GM12873 (cell line): ENCODE data around the gene PRKACG.

Experiments used
- TF ChIP-seq, protein P1 (sequence below): IDR thresholded peaks from 2 replicates; pipeline ENCODE4 v1.5.1; 2012; ENCODE audit warnings: low read depth, mild to moderate bottlenecking, moderate library complexity, low read length, control low read depth; ENCODE audit not compliant: insufficient read depth; ENCODE audit errors: missing control alignments

The PRKACG gene

GRCh38 chr9:69023650-69024049 is 9.7 kb upstream of the PRKACG start:
- TF ChIP-seq, protein P1, sequence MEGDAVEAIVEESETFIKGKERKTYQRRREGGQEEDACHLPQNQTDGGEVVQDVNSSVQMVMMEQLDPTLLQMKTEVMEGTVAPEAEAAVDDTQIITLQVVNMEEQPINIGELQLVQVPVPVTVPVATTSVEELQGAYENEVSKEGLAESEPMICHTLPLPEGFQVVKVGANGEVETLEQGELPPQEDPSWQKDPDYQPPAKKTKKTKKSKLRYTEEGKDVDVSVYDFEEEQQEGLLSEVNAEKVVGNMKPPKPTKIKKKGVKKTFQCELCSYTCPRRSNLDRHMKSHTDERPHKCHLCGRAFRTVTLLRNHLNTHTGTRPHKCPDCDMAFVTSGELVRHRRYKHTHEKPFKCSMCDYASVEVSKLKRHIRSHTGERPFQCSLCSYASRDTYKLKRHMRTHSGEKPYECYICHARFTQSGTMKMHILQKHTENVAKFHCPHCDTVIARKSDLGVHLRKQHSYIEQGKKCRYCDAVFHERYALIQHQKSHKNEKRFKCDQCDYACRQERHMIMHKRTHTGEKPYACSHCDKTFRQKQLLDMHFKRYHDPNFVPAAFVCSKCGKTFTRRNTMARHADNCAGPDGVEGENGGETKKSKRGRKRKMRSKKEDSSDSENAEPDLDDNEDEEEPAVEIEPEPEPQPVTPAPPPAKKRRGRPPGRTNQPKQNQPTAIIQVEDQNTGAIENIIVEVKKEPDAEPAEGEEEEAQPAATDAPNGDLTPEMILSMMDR, result no peak

- TF ChIP-seq, protein P1, result no peak
These were observed 6.6 kb upstream of the PRKACG start for GRCh38 chr9:69020301-69021145.

DNA sequence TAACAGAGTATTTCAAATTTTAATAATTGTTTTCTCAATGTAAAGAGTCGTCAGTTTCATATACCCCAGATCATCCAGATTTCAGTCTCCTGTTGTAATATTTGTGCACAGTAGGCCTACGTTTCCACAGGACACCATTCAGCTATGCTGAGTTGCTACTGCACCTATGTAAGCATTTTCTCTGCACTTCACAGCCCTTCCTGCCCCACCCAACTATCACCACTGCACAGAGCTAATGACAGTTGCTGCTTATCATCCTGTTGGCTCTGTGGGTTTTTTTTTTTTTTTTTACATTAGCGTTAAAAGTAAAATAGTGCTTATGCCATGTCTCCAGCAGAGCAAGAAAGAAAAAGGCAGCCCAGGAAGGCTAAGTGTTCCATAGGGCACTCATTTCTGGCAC is 5.9 kb upstream of the PRKACG start:
- TF ChIP-seq, protein P1, result no peak

DNA sequence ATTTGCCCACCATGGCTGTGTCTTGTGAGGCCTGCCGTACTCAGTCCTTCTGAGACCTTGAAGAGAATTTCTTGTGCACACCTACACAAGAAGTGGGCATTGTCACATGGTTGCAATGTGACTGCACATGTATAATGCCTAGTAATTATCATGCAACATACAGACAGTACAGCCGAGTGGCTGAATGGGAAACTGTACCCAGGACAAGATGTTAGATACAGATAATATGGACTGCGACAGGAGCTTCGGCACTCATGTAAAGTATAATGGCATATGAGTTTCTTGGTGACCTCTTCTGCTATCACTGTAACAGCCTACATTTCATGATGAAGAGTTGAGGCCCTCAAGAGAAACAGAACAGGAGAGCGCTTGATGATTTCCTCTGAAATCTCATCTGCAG is 4.8 kb upstream of the PRKACG start:
- TF ChIP-seq, protein P1, result peak; percentile 10

DNA sequence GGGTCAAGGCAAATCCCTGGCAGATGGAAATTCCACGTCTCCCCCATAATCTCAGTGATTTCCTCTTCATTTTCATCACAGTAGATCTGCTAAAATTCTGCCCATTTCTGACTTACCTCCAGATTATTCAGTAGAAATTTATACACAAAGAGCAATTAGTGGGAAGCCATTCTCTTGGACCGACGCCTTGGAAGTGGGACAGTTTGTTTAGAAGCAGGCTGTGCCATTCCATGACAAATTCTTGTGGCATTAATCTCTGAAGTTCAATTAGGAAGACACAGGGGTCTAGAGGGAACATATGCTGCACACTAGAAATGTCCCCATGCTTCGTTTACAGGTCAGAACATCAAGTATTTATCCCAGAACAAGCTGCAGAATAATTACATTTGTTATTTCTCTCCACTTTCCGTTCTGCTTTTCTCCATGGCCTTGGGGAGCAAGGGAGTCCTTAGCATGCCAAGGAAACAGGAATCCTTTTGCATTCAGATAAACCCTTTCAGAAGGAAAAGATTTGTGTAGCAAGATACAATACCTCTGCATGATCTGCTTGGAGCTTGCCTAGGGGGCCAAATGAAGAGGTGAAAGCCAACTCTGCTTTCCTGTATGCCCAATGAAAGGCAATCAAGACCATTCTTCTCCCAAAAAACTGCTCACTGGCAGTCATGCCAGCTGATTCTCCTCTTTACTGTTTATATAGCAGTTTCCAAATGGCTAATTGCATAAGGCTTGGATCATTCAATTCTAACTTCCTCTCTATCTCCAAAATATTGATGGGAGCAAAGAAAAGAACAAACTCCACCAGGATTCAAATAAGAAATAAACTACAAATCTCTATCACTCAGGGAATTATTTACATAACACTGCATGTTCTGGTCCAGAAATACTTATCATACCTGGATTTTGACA is 2.5 kb upstream of the PRKACG start:
- TF ChIP-seq, protein P1, result no peak

GRCh38 chr9:69013382-69013727 is 558 bp downstream of the PRKACG start:
- TF ChIP-seq, protein P1, result no peak

DNA sequence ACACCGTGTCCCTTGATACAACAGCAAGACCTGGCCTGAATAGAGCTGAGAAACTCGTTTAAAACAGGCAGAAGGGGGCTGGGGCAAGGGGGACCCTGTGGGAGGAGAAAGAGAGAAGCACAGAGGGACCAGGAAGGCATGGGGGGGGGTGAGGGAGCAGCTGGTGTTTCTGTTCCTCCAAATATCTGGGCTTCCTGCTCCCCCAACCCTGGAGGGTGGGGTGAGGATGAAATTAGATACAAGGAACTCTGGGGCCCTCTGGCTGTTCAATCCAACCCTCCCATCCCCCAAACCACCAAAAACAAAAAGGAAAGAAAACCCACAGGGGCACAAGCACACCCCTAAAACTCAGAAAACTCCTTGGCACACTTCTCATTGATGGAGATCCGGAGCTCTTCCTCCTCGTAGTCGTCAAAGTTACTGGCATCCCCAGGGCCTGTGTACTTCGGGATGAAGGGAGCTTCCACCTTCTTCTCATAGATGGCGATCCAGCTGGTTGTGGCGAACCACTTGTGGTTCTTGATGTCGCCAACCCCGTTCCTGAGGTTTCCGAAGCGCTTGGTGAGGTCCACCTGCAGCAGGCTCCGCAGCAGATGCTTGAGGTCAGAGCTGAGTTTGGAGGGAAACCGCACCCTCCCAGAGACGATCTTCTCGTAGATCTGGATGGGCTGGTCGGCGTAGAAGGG is 1.1 kb downstream of the PRKACG start:
- TF ChIP-seq, protein P1, result no peak
